ENCODE results near the gene TAF1A. TPM values are rescaled to one million over a fixed set of nuclear protein-coding genes. Genes with fewer than 3 reads are reported as not detected.

Gene TAF1A
- total RNA-seq, 1 experiment from 2014 or later: 14.8 TPM

DNA sequence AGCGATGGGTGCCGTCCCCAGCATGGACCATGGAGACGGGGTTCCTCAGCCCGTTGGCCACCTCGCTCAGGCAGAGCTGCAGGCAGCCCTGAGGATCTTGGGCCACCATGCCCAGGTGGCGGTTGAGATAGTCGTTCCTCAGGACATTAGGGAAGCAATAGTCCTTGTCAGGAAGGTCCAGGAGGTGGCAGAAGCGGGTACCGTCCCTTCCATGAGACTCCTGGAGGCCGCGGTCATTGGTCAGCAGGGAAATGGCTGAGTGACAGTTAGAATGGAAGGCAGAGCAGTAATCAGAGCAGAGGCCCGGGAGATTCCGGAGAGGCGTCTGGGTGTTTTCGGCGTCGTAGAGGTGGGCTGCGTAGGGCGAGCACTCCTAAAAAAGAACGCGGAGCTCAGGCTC, 45.9 kb downstream of the TAF1A start:
- Mint-ChIP-seq H3K9me3 (ENCODE audit: unreplicated experiment) (no peaks in the 10 kb centered on the region), H3K4me3 (ENCODE audit: unreplicated experiment) (no peak overlapping the region), H3K4me1 (ENCODE audit: low read depth, unreplicated experiment) (peaks cover 7% of the 10 kb centered on the region), H3K27me3 (ENCODE audit: insufficient read depth, unreplicated experiment) (no peaks in the 10 kb centered on the region), H3K27ac (ENCODE audit: unreplicated experiment) (no peak overlapping the region), H3K36me3 (ENCODE audit: insufficient read depth, unreplicated experiment) (no peaks in the 10 kb centered on the region)
- Histone ChIP-seq H3K36me3 (ENCODE audit: control insufficient read depth, insufficient read depth, low read length) (no peaks in the 10 kb centered on the region), H3K4me3 (ENCODE audit: low read depth, low read length) (no peak overlapping the region), H3K9me3 (no peaks in the 10 kb centered on the region), H3K27me3 (replicated peaks; ENCODE audit: control insufficient read depth, insufficient read depth, low read length) (no peaks in the 10 kb centered on the region), H3K4me1 (no peaks in the 10 kb centered on the region)
- ChIA-PET POLR2A (no interaction called here), CTCF (interaction anchor here (0.6 kb wide), 1 partner anchor 79 kb away, joined by 3 read pairs; no protein-coding TSS in a partner anchor)
- BruUV-seq (replicated peaks): no TSS peak
- peak in 1 of 2 experiments; percentile 32 for DNase-seq
- intact Hi-C loops (cut with micrococcal nuclease; ENCODE audit: unreplicated experiment): no loop called here
- TF ChIP-seq, protein P1, sequence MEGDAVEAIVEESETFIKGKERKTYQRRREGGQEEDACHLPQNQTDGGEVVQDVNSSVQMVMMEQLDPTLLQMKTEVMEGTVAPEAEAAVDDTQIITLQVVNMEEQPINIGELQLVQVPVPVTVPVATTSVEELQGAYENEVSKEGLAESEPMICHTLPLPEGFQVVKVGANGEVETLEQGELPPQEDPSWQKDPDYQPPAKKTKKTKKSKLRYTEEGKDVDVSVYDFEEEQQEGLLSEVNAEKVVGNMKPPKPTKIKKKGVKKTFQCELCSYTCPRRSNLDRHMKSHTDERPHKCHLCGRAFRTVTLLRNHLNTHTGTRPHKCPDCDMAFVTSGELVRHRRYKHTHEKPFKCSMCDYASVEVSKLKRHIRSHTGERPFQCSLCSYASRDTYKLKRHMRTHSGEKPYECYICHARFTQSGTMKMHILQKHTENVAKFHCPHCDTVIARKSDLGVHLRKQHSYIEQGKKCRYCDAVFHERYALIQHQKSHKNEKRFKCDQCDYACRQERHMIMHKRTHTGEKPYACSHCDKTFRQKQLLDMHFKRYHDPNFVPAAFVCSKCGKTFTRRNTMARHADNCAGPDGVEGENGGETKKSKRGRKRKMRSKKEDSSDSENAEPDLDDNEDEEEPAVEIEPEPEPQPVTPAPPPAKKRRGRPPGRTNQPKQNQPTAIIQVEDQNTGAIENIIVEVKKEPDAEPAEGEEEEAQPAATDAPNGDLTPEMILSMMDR (IDR thresholded peaks at IDR 0.05; ENCODE audit: insufficient read depth in 1 of 2, low read depth in 1 of 2, low read length in 1 of 2, severe bottlenecking in 1 of 2, unreplicated experiment in 1 of 2): no peak

DNA sequence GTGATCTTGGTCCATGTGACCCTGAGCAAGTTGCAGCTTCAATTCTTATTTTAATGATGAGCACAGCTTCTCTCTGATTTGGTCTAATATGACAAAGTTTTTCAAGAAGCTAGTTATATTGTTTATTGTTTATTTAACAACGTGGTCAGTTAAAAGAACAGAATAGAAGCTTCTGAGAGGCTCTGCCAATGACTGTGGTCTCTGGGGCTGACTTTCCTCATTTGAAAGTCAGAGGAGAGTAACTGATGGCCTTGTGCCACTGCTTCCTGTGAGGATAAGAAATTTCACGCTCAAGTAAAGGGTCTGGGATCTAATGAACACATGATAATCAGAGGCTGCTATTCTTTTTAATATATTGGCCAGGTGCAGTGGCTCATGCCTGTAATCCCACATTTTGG, 49.1 kb downstream of the TAF1A start:
- H3K27me3 ChIP-seq (replicated peaks; ENCODE audit: control insufficient read depth, insufficient read depth, low read length): no peaks in the 10 kb centered on the region
- ChIA-PET CTCF (no interaction called here), POLR2A (no interaction called here)
- no peak overlapping the region for H3K27ac Mint-ChIP-seq (ENCODE audit: unreplicated experiment)
- no TSS peak for BruUV-seq (replicated peaks)
- H3K9me3 Mint-ChIP-seq (ENCODE audit: unreplicated experiment): no peaks in the 10 kb centered on the region
- no peak overlapping the region for H3K4me3 ChIP-seq (ENCODE audit: low read depth, low read length)
- H3K4me1 Mint-ChIP-seq (ENCODE audit: low read depth, unreplicated experiment): no peaks in the 10 kb centered on the region
- no peak overlapping the region for H3K4me3 Mint-ChIP-seq (ENCODE audit: unreplicated experiment)
- no peaks in the 10 kb centered on the region for H3K36me3 Mint-ChIP-seq (ENCODE audit: insufficient read depth, unreplicated experiment)
- no peaks in the 10 kb centered on the region for H3K4me1 ChIP-seq
- H3K27me3 Mint-ChIP-seq (ENCODE audit: insufficient read depth, unreplicated experiment): peaks cover 4% of the 10 kb centered on the region
- intact Hi-C loops (cut with micrococcal nuclease; ENCODE audit: unreplicated experiment): no loop called here
- H3K9me3 ChIP-seq: no peaks in the 10 kb centered on the region
- no peaks in the 10 kb centered on the region for H3K36me3 ChIP-seq (ENCODE audit: control insufficient read depth, insufficient read depth, low read length)
- DNase-seq: no peak
- TF ChIP-seq, protein P1 (IDR thresholded peaks at IDR 0.05; ENCODE audit: insufficient read depth in 1 of 2, low read depth in 1 of 2, low read length in 1 of 2, severe bottlenecking in 1 of 2, unreplicated experiment in 1 of 2): no peak

DNA sequence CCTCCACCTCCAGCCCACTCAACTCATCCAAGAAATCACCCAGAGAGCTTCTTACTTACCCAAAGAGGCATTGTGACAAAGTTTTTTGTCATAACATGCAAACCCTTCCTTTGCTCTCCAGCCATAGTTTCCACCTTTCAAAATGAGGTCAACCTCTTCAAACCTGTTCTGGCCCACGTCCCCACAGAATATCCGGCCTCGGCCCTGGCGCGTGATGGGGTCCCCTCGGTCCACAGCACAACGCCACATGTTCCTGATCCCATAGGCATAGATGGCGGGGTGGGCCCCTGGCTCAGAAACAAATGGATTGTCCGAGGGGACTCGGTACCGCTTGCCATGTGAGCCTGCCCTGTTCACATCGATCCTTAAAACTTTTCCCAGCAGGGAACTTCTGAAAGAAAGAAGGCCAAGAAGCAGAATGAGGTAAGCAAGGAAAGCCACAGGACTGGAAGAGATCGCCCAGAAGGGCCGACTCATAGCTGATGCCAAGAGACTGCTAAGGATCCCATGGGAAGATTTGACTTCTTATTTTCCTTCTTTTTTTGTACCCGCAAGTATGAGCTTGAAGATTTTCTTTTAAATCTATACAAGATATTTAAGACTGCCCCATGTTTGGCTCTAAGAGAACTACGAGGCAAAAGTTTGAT, 49.7 kb downstream of the TAF1A start:
- H3K27me3 ChIP-seq (replicated peaks; ENCODE audit: control insufficient read depth, insufficient read depth, low read length): no peaks in the 10 kb centered on the region
- no peak overlapping the region for H3K4me3 ChIP-seq (ENCODE audit: low read depth, low read length)
- peaks cover 6% of the 10 kb centered on the region for H3K27me3 Mint-ChIP-seq (ENCODE audit: insufficient read depth, unreplicated experiment)
- no TSS peak for BruUV-seq (replicated peaks)
- H3K4me3 Mint-ChIP-seq (ENCODE audit: unreplicated experiment): no peak overlapping the region
- H3K4me1 ChIP-seq: no peaks in the 10 kb centered on the region
- no peaks in the 10 kb centered on the region for H3K4me1 Mint-ChIP-seq (ENCODE audit: low read depth, unreplicated experiment)
- H3K27ac Mint-ChIP-seq (ENCODE audit: unreplicated experiment): no peak overlapping the region
- TF ChIP-seq, protein P1 (IDR thresholded peaks at IDR 0.05; ENCODE audit: insufficient read depth in 1 of 2, low read depth in 1 of 2, low read length in 1 of 2, severe bottlenecking in 1 of 2, unreplicated experiment in 1 of 2): no peak
- DNase-seq: no peak
- H3K36me3 Mint-ChIP-seq (ENCODE audit: insufficient read depth, unreplicated experiment): no peaks in the 10 kb centered on the region
- no peaks in the 10 kb centered on the region for H3K9me3 Mint-ChIP-seq (ENCODE audit: unreplicated experiment)
- no peaks in the 10 kb centered on the region for H3K36me3 ChIP-seq (ENCODE audit: control insufficient read depth, insufficient read depth, low read length)
- CTCF ChIA-PET: no interaction called here
- intact Hi-C loops (cut with micrococcal nuclease; ENCODE audit: unreplicated experiment): no loop called here
- H3K9me3 ChIP-seq: no peaks in the 10 kb centered on the region
- POLR2A ChIA-PET: no interaction called here
